ENCODE measurements around the gene CCND1. TPM values are rescaled to one million over a fixed set of nuclear protein-coding genes. Genes with fewer than 3 reads are reported as not detected.

Gene CCND1
- total RNA-seq, 3 donors from 2014 or later: 26.1 to 31.9 (median 28.1) TPM

- Mint-ChIP-seq H3K36me3 (ENCODE audit: insufficient read depth) (peaks cover 17% of the 10 kb centered on the region), H3K9me3 (no peaks in the 10 kb centered on the region), H3K4me1 (ENCODE audit: low read depth) (no peaks in the 10 kb centered on the region), H3K4me3 (no peak overlapping the region), H3K27me3 (ENCODE audit: low read depth) (no peaks in the 10 kb centered on the region)
- ATAC-seq (no peak), DNase-seq (no peak)
Observed at GRCh38 chr11:69659591-69659990, 18.6 kb downstream of the CCND1 start.

GRCh38 chr11:69660001-69660500 lies 19.1 kb downstream of the CCND1 start:
- Mint-ChIP-seq H3K9me3 (no peaks in the 10 kb centered on the region), H3K27me3 (ENCODE audit: low read depth) (no peaks in the 10 kb centered on the region), H3K36me3 (ENCODE audit: insufficient read depth) (peaks cover 17% of the 10 kb centered on the region), H3K4me3 (no peak overlapping the region), H3K4me1 (ENCODE audit: low read depth) (no peaks in the 10 kb centered on the region)
- DNase-seq (no peak), ATAC-seq (no peak)

DNA sequence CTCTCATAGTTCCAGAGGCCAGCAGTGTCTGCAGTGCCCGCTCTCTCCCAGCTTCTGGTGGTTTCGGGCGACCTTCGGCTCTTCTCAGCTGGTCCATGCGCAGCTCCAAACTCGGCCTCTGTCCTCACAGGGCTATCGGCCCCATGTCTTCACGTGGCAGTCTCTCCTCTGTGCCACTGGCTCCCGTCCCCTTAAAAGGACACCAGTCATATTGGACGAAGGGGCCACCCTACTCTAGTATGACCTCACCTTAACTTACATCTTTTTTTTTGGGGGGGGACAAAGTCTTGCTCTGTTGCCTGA lies 20.4 kb downstream of the CCND1 start:
- Mint-ChIP-seq H3K27me3 (ENCODE audit: low read depth) (no peaks in the 10 kb centered on the region), H3K9me3 (no peaks in the 10 kb centered on the region), H3K4me1 (ENCODE audit: low read depth) (no peaks in the 10 kb centered on the region), H3K4me3 (no peak overlapping the region), H3K36me3 (ENCODE audit: insufficient read depth) (peaks cover 20% of the 10 kb centered on the region)
- DNase-seq: no peak
- ATAC-seq: no peak

DNA sequence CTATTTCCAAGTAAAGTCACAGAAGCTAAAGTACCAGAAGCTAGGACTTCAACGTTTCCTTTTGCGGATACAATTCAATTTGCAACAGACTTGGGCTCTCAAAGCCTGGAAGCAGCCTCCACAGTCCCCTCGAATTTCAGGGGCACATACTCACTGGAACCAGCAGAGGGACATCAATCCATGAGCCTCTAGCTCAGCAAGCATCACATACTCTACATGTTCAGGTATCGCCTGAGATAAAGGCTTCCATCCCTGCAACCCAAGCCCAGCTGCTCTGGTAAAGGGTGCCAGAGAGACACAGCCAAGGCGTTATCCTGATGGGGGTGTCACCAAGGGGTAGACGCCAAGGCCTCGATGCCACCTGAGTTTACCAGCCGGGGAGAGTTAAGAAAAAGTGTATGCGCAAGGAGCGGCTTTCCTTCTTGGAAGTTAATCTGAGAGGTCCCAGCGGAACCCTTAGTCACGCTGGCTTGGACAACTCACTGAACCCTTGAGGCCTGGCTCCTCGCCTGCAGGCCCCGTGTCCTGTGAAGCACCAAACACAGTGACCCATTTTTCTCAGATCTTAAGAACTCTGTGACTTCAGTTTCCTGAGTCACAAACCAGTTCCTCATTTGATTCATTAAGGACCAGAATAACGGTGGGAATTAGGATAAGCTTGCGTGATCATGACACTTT lies 21.2 kb downstream of the CCND1 start:
- ATAC-seq: no peak
- Mint-ChIP-seq H3K27me3 (ENCODE audit: low read depth) (no peaks in the 10 kb centered on the region), H3K4me3 (no peak overlapping the region), H3K9me3 (no peaks in the 10 kb centered on the region), H3K4me1 (ENCODE audit: low read depth) (no peaks in the 10 kb centered on the region), H3K36me3 (ENCODE audit: insufficient read depth) (peaks cover 20% of the 10 kb centered on the region)
- no peak for DNase-seq

GRCh38 chr11:69662806-69663205 lies 21.9 kb downstream of the CCND1 start:
- ATAC-seq (no peak), DNase-seq (no peak)
- H3K36me3 Mint-ChIP-seq (ENCODE audit: insufficient read depth): peaks cover 23% of the 10 kb centered on the region
- H3K27me3 Mint-ChIP-seq (ENCODE audit: low read depth): no peaks in the 10 kb centered on the region
- H3K9me3 Mint-ChIP-seq: no peaks in the 10 kb centered on the region
- no peaks in the 10 kb centered on the region for H3K4me1 Mint-ChIP-seq (ENCODE audit: low read depth)
- H3K4me3 Mint-ChIP-seq: no peak overlapping the region

- DNase-seq: no peak
Observed at GRCh38 chr11:69663326-69663725, 22.4 kb downstream of the CCND1 start.

GRCh38 chr11:69664103-69664775 lies 23.3 kb downstream of the CCND1 start:
- peaks cover 31% of the 10 kb centered on the region for H3K36me3 Mint-ChIP-seq (ENCODE audit: insufficient read depth)
- DNase-seq (no peak), ATAC-seq (no peak)
- no peaks in the 10 kb centered on the region for H3K4me1 Mint-ChIP-seq (ENCODE audit: low read depth)
- H3K27me3 Mint-ChIP-seq (ENCODE audit: low read depth): no peaks in the 10 kb centered on the region
- no peak overlapping the region for H3K4me3 Mint-ChIP-seq
- H3K9me3 Mint-ChIP-seq: no peaks in the 10 kb centered on the region

More at GRCh38 chr11:69663326-69663725, 22.4 kb downstream of the CCND1 start:
- Mint-ChIP-seq H3K27me3 (ENCODE audit: low read depth) (no peaks in the 10 kb centered on the region), H3K4me1 (ENCODE audit: low read depth) (no peaks in the 10 kb centered on the region), H3K9me3 (no peaks in the 10 kb centered on the region), H3K4me3 (no peak overlapping the region), H3K36me3 (ENCODE audit: insufficient read depth) (peaks cover 27% of the 10 kb centered on the region)
- no peak for ATAC-seq

DNA sequence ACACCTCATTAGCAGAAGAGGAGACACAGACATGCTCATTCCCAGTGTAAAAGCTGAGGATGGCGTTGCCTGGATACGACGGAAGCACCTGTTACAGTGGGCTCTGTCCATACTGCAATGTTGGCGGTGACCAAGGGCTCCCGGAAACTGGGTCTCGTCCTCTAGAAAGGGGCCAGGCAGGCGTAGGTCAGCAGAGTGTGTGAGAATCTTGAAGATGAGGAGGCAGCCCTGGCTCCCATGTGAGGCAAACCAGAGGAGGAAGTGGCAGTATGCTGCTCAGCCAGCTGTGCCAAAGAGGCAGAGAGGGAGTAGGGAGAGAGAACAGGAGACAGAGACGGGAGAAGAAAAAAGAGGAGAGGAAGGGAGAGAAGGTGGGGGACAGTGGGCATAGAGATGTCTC lies 23.9 kb downstream of the CCND1 start:
- H3K27me3 Mint-ChIP-seq (ENCODE audit: low read depth): no peaks in the 10 kb centered on the region
- DNase-seq (no peak), ATAC-seq (no peak)
- H3K4me3 Mint-ChIP-seq: no peak overlapping the region
- H3K36me3 Mint-ChIP-seq (ENCODE audit: insufficient read depth): peaks cover 33% of the 10 kb centered on the region
- H3K9me3 Mint-ChIP-seq: no peaks in the 10 kb centered on the region
- peaks cover under 1% of the 10 kb centered on the region for H3K4me1 Mint-ChIP-seq (ENCODE audit: low read depth)

DNA sequence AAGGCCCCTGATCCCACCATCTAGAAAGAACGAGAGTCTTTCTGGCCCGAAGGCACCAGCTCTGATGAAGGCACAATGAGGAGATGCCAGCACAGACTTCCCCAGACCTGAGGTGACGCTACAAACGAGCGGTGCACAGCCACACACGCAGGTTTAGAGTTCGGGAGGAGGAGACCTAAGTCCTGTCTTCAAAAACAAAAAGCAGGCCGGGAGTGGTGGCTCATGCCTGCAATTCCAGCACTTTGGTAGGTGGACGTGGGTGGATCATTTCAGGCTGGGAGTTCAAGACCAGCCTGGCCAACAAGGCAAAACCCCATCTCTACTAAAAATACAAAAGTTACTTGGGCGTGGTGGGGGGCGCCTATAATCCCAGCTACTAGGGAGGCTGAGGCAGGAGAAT lies 24.7 kb downstream of the CCND1 start:
- Mint-ChIP-seq H3K27me3 (ENCODE audit: low read depth) (no peaks in the 10 kb centered on the region), H3K4me3 (no peak overlapping the region), H3K36me3 (ENCODE audit: insufficient read depth) (peaks cover 39% of the 10 kb centered on the region), H3K4me1 (ENCODE audit: low read depth) (peaks cover 7% of the 10 kb centered on the region), H3K9me3 (no peaks in the 10 kb centered on the region)
- ATAC-seq (no peak), DNase-seq (no peak)

DNA sequence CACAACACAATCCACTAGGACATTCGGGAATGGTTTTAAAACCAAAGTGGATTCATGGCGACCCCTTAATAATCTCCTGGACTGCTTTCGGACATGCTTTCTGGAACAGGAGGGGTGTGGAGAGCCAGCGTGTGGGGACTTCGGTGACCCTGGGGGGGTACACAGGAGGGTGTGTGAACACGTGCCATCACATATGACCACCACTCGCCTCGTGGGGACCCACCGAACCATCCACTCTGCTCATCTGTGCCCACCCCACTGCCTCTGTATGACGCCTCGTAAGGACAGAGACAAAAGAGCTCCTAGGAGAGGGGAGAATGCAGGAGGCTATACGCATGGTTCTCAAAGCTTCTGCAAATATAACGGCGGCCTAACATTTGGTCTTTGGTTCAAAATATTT lies 25.3 kb downstream of the CCND1 start:
- Mint-ChIP-seq H3K4me1 (ENCODE audit: low read depth) (peaks cover 7% of the 10 kb centered on the region), H3K36me3 (ENCODE audit: insufficient read depth) (peaks cover 41% of the 10 kb centered on the region), H3K27me3 (ENCODE audit: low read depth) (no peaks in the 10 kb centered on the region), H3K9me3 (no peaks in the 10 kb centered on the region), H3K4me3 (no peak overlapping the region)
- no peak for DNase-seq
- no peak for ATAC-seq

- ATAC-seq (no peak), DNase-seq (no peak)
- H3K36me3 Mint-ChIP-seq (ENCODE audit: insufficient read depth): peaks cover 45% of the 10 kb centered on the region
- H3K9me3 Mint-ChIP-seq: no peaks in the 10 kb centered on the region
- no peaks in the 10 kb centered on the region for H3K27me3 Mint-ChIP-seq (ENCODE audit: low read depth)
- no peak overlapping the region for H3K4me3 Mint-ChIP-seq
- H3K4me1 Mint-ChIP-seq (ENCODE audit: low read depth): peaks cover 7% of the 10 kb centered on the region
Observed at GRCh38 chr11:69666752-69667536, 26.0 kb downstream of the CCND1 start.

DNA sequence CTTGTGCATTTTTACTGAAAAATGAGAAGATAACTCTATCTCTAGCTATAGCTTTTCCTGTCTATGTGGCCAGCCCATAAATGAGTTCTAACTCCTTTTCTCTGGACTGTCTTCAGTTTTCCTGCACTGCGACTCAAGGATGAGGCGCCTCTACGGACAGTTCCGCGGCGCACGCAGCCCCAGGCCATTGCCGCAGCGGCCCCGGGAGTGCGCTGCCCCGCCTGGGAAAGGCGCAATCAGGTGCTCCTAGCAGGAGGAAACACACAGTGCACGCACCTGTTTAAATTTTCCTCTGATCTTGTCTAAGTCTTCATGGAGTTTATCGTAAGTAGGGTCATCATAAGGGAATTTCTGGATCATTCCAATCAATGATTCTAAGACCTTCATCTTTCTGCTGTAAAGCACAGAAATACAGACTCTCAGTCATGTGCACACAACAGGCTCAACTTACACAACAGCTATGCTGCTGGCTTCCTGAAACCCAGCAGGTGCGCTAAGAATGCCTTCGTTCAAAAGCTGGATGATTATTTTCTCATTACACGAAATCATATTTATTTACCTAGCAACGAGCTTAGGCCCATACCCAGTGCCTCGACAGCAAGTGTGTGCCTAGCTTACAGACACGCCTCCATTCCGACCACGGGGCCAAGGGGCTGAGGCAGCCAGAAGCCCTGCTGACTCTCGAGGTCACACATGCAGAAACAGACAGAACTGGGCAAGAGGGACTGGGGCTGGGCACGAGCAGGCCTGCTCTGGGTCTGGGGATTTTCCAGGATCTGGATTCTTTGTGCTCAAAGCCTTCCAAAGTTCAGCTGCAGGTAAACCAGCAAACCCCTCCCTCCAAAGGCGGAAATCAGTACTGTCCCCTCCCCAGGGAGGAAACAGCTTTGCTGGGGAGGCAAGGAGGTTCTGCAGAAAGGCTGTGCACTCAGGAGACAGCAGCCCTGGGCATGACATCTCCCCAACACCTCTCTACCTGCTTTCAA lies 27.0 kb downstream of the CCND1 start:
- Mint-ChIP-seq H3K27me3 (ENCODE audit: low read depth) (no peaks in the 10 kb centered on the region), H3K36me3 (ENCODE audit: insufficient read depth) (peaks cover 46% of the 10 kb centered on the region), H3K4me3 (no peak overlapping the region), H3K9me3 (no peaks in the 10 kb centered on the region), H3K4me1 (ENCODE audit: low read depth) (peaks cover 9% of the 10 kb centered on the region)
- ATAC-seq (no peak), DNase-seq (no peak)

DNA sequence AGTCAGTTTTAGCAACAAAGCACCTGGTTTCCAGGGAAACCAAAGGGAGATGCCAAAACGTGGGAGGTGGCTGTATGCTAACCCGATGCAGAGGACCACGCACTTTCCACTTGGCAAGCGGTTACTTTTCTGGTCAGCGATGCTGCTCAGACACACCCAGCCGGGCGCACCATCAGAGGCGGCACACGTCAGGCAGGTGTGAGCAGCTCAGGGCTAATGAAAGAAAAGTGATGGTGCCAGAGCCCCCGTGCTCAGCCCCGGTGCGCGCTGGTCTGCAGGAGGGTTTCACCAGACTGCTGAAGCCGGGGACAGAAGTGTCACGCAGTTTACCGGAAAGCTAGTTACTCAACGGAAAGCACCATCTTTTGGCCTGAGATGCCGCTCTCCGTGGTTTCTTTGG lies 28.5 kb downstream of the CCND1 start:
- no peaks in the 10 kb centered on the region for H3K9me3 Mint-ChIP-seq
- peaks cover 22% of the 10 kb centered on the region for H3K4me1 Mint-ChIP-seq (ENCODE audit: low read depth)
- ATAC-seq (no peak), DNase-seq (no peak)
- H3K36me3 Mint-ChIP-seq (ENCODE audit: insufficient read depth): peaks cover 37% of the 10 kb centered on the region
- no peaks in the 10 kb centered on the region for H3K27me3 Mint-ChIP-seq (ENCODE audit: low read depth)
- H3K4me3 Mint-ChIP-seq: no peak overlapping the region

All from activated T-cell treated with anti-CD3 and anti-CD28 coated beads, Interleukin-2, amount 50 U/mL, for 4 hours (primary cell).